ENCODE data around the gene GULP1.

Gene GULP1

DNA sequence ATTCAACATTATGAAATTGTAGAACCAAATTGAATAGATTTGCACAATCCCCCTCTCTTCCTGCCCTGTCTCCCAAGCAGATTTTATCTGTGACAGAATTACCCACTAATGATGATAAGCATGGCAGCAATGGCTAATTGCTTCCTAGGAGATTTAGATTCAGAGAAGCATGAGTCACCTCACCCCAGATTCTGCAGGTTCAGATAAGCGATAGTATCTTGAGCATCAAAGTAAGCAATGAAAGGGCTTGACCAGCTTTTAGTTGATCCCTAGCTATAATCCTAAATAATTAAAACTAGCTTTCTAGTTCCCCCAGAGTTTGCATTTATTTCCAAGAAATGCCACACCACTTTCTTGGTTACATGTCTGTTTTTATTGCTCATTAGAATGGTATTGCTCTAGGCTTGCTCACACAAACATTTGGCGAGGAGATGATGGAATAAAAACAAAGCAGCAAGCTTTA, 204.3 kb downstream of the GULP1 start:
- H3K27me3 ChIP-seq (ENCODE audit: insufficient read depth, poor library complexity, severe bottlenecking) = no peaks in the 10 kb centered on the region
- H3K27ac ChIP-seq (replicated peaks) = no peak overlapping the region
- no peak for DNase-seq (ENCODE audit: low read depth in 1 of 2, low spot score in 1 of 2)
- no peak overlapping the region for H3K4me3 ChIP-seq (replicated peaks; ENCODE audit: insufficient read depth, low read length)
- TF ChIP-seq SPI1 (IDR thresholded peaks at IDR 0.05; ENCODE audit: borderline replicate concordance, low read depth) (no peak), GABPA (IDR thresholded peaks at IDR 0.05; ENCODE audit: low read depth) (no peak), POLR2AphosphoS5 (IDR thresholded peaks at IDR 0.05; ENCODE audit: low read depth) (no peak)
- TF ChIP-seq, protein P1, sequence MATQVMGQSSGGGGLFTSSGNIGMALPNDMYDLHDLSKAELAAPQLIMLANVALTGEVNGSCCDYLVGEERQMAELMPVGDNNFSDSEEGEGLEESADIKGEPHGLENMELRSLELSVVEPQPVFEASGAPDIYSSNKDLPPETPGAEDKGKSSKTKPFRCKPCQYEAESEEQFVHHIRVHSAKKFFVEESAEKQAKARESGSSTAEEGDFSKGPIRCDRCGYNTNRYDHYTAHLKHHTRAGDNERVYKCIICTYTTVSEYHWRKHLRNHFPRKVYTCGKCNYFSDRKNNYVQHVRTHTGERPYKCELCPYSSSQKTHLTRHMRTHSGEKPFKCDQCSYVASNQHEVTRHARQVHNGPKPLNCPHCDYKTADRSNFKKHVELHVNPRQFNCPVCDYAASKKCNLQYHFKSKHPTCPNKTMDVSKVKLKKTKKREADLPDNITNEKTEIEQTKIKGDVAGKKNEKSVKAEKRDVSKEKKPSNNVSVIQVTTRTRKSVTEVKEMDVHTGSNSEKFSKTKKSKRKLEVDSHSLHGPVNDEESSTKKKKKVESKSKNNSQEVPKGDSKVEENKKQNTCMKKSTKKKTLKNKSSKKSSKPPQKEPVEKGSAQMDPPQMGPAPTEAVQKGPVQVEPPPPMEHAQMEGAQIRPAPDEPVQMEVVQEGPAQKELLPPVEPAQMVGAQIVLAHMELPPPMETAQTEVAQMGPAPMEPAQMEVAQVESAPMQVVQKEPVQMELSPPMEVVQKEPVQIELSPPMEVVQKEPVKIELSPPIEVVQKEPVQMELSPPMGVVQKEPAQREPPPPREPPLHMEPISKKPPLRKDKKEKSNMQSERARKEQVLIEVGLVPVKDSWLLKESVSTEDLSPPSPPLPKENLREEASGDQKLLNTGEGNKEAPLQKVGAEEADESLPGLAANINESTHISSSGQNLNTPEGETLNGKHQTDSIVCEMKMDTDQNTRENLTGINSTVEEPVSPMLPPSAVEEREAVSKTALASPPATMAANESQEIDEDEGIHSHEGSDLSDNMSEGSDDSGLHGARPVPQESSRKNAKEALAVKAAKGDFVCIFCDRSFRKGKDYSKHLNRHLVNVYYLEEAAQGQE (IDR thresholded peaks at IDR 0.05; ENCODE audit: insufficient replicate concordance, low read depth) = no peak
- TF ChIP-seq, protein P2, sequence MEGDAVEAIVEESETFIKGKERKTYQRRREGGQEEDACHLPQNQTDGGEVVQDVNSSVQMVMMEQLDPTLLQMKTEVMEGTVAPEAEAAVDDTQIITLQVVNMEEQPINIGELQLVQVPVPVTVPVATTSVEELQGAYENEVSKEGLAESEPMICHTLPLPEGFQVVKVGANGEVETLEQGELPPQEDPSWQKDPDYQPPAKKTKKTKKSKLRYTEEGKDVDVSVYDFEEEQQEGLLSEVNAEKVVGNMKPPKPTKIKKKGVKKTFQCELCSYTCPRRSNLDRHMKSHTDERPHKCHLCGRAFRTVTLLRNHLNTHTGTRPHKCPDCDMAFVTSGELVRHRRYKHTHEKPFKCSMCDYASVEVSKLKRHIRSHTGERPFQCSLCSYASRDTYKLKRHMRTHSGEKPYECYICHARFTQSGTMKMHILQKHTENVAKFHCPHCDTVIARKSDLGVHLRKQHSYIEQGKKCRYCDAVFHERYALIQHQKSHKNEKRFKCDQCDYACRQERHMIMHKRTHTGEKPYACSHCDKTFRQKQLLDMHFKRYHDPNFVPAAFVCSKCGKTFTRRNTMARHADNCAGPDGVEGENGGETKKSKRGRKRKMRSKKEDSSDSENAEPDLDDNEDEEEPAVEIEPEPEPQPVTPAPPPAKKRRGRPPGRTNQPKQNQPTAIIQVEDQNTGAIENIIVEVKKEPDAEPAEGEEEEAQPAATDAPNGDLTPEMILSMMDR (IDR thresholded peaks at IDR 0.05; ENCODE audit: insufficient read depth, low read length) = no peak

DNA sequence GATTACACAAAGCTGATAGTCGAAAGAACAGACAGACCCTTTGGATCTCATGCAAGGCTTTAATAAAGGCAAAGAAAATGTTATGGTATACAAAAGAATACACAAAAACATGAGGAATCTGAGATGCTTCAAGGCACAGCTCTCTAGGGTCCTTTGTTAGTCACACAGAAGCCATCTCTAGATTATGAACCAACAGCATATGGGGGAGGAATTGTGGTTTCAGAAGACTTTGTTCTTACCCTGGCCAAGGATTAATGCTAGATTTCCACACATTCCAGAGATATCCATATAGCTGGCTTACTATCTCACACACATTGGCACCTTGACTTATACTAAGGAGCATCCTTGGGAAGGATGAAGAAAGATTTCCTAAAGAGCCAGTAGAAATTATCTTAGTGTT, 206.1 kb downstream of the GULP1 start:
- Histone ChIP-seq H3K4me3 (replicated peaks; ENCODE audit: insufficient read depth, low read length) (no peak overlapping the region), H3K27me3 (ENCODE audit: insufficient read depth, poor library complexity, severe bottlenecking) (no peaks in the 10 kb centered on the region), H3K27ac (replicated peaks) (no peak overlapping the region)
- no peak for TF ChIP-seq POLR2AphosphoS5 (IDR thresholded peaks at IDR 0.05; ENCODE audit: low read depth)
- no peak for TF ChIP-seq SPI1 (IDR thresholded peaks at IDR 0.05; ENCODE audit: borderline replicate concordance, low read depth)
- no peak for TF ChIP-seq GABPA (IDR thresholded peaks at IDR 0.05; ENCODE audit: low read depth)
- TF ChIP-seq, protein P1 (IDR thresholded peaks at IDR 0.05; ENCODE audit: insufficient replicate concordance, low read depth) = no peak
- TF ChIP-seq, protein P2 (IDR thresholded peaks at IDR 0.05; ENCODE audit: insufficient read depth, low read length) = no peak
- DNase-seq (ENCODE audit: low read depth in 1 of 2, low spot score in 1 of 2) = no peak

DNA sequence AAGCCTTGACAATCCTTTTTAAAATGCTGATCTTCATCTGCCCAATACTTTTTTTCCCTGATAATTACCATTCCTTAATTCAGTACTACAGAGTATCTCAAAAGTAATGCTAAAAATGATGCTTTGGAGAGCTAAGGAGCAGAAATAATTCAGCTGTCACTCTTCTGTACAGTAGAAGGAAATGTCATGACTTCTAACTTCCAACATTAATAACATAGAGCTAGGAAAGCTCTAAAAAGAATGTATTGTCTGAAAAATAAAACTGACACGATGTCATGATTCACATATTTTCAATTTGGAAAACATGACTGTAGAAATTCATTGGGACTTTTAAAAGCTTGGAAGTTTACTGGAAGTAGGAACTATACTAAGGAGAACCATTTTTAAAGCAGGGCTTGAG, 212.3 kb downstream of the GULP1 start:
- TF ChIP-seq, protein P2 (IDR thresholded peaks at IDR 0.05; ENCODE audit: insufficient read depth, low read length) = no peak
- TF ChIP-seq SPI1 (IDR thresholded peaks at IDR 0.05; ENCODE audit: borderline replicate concordance, low read depth) = no peak
- no peak for TF ChIP-seq POLR2AphosphoS5 (IDR thresholded peaks at IDR 0.05; ENCODE audit: low read depth)
- TF ChIP-seq GABPA (IDR thresholded peaks at IDR 0.05; ENCODE audit: low read depth) = no peak
- TF ChIP-seq, protein P1 (IDR thresholded peaks at IDR 0.05; ENCODE audit: insufficient replicate concordance, low read depth) = no peak
- H3K27me3 ChIP-seq (ENCODE audit: insufficient read depth, poor library complexity, severe bottlenecking) = no peaks in the 10 kb centered on the region
- no peak overlapping the region for H3K4me3 ChIP-seq (replicated peaks; ENCODE audit: insufficient read depth, low read length)

More for the DNA sequence above, 212.3 kb downstream of the GULP1 start:
- DNase-seq (ENCODE audit: low read depth in 1 of 2, low spot score in 1 of 2) = no peak
- H3K27ac ChIP-seq (replicated peaks) = no peak overlapping the region
